ENCODE results near the gene APOL3. TPM values are rescaled to one million over a fixed set of nuclear protein-coding genes. Genes with fewer than 3 reads are reported as not detected.
"Not testable (repeated sequence)": the region's sequence is repeated elsewhere in the genome, so short reads cannot be mapped to it uniquely, and the experiment has no call there.

Gene APOL3
- total RNA-seq, 1 donor from 2014 or later: not detected

GRCh38 chr22:36123673-36124630 lies 36.6 kb downstream of the APOL3 start:
- peaks cover 3% of the 10 kb centered on the region for H3K4me1 Mint-ChIP-seq (ENCODE audit: low read depth)
- peak; percentile 97 for TF ChIP-seq CTCF (IDR thresholded peaks at IDR 0.05; ENCODE audit: unreplicated experiment)
- H3K27me3 Mint-ChIP-seq: peaks cover 20% of the 10 kb centered on the region
- H3K27ac Mint-ChIP-seq: peak overlapping the region; percentile 86
- H3K36me3 Mint-ChIP-seq (ENCODE audit: insufficient read depth): no peaks in the 10 kb centered on the region
- peak; percentile 88 for DNase-seq (ENCODE audit: low spot score, unreplicated experiment)
- peak overlapping the region; percentile 52 for H3K4me3 Mint-ChIP-seq (ENCODE audit: low read depth)
- H3K9me3 Mint-ChIP-seq (ENCODE audit: low read depth): peaks cover 4% of the 10 kb centered on the region

GRCh38 chr22:36120621-36121351 lies 39.8 kb downstream of the APOL3 start:
- not testable (repeated sequence) for H3K9me3 Mint-ChIP-seq (ENCODE audit: low read depth); H3K4me3 Mint-ChIP-seq (ENCODE audit: low read depth); H3K4me1 Mint-ChIP-seq (ENCODE audit: low read depth); H3K27me3 Mint-ChIP-seq; H3K36me3 Mint-ChIP-seq (ENCODE audit: insufficient read depth); DNase-seq (ENCODE audit: low spot score, unreplicated experiment); H3K27ac Mint-ChIP-seq

GRCh38 chr22:36117053-36117554 lies 43.5 kb downstream of the APOL3 start:
- TF ChIP-seq CTCF (IDR thresholded peaks at IDR 0.05; ENCODE audit: unreplicated experiment): no peak
- no peaks in the 10 kb centered on the region for H3K4me1 Mint-ChIP-seq (ENCODE audit: low read depth)
- H3K27me3 Mint-ChIP-seq: no peaks in the 10 kb centered on the region
- no peak overlapping the region for H3K4me3 Mint-ChIP-seq (ENCODE audit: low read depth)
- H3K27ac Mint-ChIP-seq: no peak overlapping the region
- H3K36me3 Mint-ChIP-seq (ENCODE audit: insufficient read depth): no peaks in the 10 kb centered on the region
- H3K9me3 Mint-ChIP-seq (ENCODE audit: low read depth): no peaks in the 10 kb centered on the region
- DNase-seq (ENCODE audit: low spot score, unreplicated experiment): no peak

- H3K27ac Mint-ChIP-seq: no peak overlapping the region
- H3K36me3 Mint-ChIP-seq (ENCODE audit: insufficient read depth): no peaks in the 10 kb centered on the region
- no peak overlapping the region for H3K4me3 Mint-ChIP-seq (ENCODE audit: low read depth)
- no peaks in the 10 kb centered on the region for H3K9me3 Mint-ChIP-seq (ENCODE audit: low read depth)
- no peak for DNase-seq (ENCODE audit: low spot score, unreplicated experiment)
- no peak for TF ChIP-seq CTCF (IDR thresholded peaks at IDR 0.05; ENCODE audit: unreplicated experiment)
- H3K4me1 Mint-ChIP-seq (ENCODE audit: low read depth): no peaks in the 10 kb centered on the region
- H3K27me3 Mint-ChIP-seq: no peaks in the 10 kb centered on the region
Measured at GRCh38 chr22:36116127-36116526, 44.4 kb downstream of the APOL3 start.

GRCh38 chr22:36113121-36113520 lies 47.4 kb downstream of the APOL3 start:
- Mint-ChIP-seq H3K9me3 (ENCODE audit: low read depth) (no peaks in the 10 kb centered on the region), H3K4me3 (ENCODE audit: low read depth) (no peak overlapping the region), H3K4me1 (ENCODE audit: low read depth) (no peaks in the 10 kb centered on the region), H3K36me3 (ENCODE audit: insufficient read depth) (no peaks in the 10 kb centered on the region), H3K27ac (no peak overlapping the region), H3K27me3 (no peaks in the 10 kb centered on the region)
- DNase-seq (ENCODE audit: low spot score, unreplicated experiment): no peak
- no peak for TF ChIP-seq CTCF (IDR thresholded peaks at IDR 0.05; ENCODE audit: unreplicated experiment)
